ENCODE results near the gene SUPT20H.

DNA sequence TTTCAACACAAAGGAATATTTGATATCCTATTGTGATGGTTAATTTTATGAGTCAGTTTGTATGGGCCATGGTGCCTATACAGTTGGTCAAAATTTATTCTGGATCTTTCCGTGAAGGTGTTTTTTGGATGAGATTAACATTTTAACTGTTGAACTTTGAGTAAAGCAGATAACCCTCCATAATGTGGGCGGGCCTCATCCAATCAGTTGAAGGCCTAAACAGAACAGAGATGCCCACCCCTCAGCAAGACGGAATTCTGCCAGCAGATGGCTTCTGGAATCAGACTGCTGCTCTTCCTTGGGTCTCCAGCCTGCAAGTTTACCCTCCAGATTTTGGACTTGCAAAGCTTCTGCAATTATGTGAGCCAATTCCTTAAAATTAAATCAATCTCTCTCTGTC, 30.0 kb upstream of the SUPT20H start:
- TF ChIP-seq, protein P1, sequence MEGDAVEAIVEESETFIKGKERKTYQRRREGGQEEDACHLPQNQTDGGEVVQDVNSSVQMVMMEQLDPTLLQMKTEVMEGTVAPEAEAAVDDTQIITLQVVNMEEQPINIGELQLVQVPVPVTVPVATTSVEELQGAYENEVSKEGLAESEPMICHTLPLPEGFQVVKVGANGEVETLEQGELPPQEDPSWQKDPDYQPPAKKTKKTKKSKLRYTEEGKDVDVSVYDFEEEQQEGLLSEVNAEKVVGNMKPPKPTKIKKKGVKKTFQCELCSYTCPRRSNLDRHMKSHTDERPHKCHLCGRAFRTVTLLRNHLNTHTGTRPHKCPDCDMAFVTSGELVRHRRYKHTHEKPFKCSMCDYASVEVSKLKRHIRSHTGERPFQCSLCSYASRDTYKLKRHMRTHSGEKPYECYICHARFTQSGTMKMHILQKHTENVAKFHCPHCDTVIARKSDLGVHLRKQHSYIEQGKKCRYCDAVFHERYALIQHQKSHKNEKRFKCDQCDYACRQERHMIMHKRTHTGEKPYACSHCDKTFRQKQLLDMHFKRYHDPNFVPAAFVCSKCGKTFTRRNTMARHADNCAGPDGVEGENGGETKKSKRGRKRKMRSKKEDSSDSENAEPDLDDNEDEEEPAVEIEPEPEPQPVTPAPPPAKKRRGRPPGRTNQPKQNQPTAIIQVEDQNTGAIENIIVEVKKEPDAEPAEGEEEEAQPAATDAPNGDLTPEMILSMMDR (conservative IDR thresholded peaks at IDR 0.05) = no peak
- TF ChIP-seq ZFX (IDR thresholded peaks at IDR 0.05) = no peak
